Liver (tissue), 9 donors: ENCODE measurements around the gene RNF31. TPM values are rescaled to one million over a fixed set of nuclear protein-coding genes. Genes with fewer than 3 reads are reported as not detected.

ENCODE experiments used
- DNase-seq: peaks from one replicate; pipeline ENCODE4 v3.0.0-alpha.2; 2017; ENCODE audit warnings: low spot score
- H3K27ac ChIP-seq, 2 donors: one replicate each; pipeline ENCODE4 v1.7.0; 2013; ENCODE audit warnings: inconsistent platforms in 2 of 2, low read length in 2 of 2, control low read depth in 1 of 2, low read depth in 1 of 2, mild to moderate bottlenecking in 1 of 2
- H3K27me3 ChIP-seq, 4 donors: one replicate each; pipeline versions ENCODE4 v1.6.1 to v1.7.0; 2013; ENCODE audit warnings: low read length in 3 of 4, inconsistent platforms in 1 of 4, mild to moderate bottlenecking in 1 of 4, moderate library complexity in 1 of 4; ENCODE audit not compliant: control insufficient read depth in 4 of 4, insufficient read depth in 4 of 4
- H3K36me3 ChIP-seq, 4 donors: one replicate each; pipeline versions ENCODE4 v1.6.1 to v1.7.0; 2013; ENCODE audit warnings: low read length in 3 of 4, mild to moderate bottlenecking in 3 of 4, low read depth in 1 of 4, moderate library complexity in 1 of 4; ENCODE audit not compliant: control insufficient read depth in 4 of 4, insufficient read depth in 3 of 4
- H3K4me1 ChIP-seq, 4 donors: one replicate each; pipeline versions ENCODE4 v1.6.1 to v1.7.0; 2013; ENCODE audit warnings: low read length in 3 of 4, mild to moderate bottlenecking in 3 of 4, moderate library complexity in 1 of 4; ENCODE audit not compliant: control insufficient read depth in 4 of 4, insufficient read depth in 4 of 4
- H3K4me3 ChIP-seq, 3 donors: one replicate each; pipeline versions ENCODE4 v1.6.1 to v1.7.0; 2013; ENCODE audit warnings: low read length in 3 of 3, control low read depth in 1 of 3, low read depth in 1 of 3, mild to moderate bottlenecking in 1 of 3
- H3K9ac ChIP-seq, 2 donors: one replicate each; pipeline ENCODE4 v1.7.0; 2013; ENCODE audit warnings: low read length in 2 of 2, mild to moderate bottlenecking in 2 of 2, moderate library complexity in 2 of 2, control low read depth in 1 of 2, low read depth in 1 of 2
- H3K9me3 ChIP-seq, 4 donors: one replicate each; pipeline versions ENCODE4 v1.6.1 to v1.7.0; 2013; ENCODE audit warnings: low read length in 3 of 4; ENCODE audit not compliant: control insufficient read depth in 4 of 4
- ATF3 ChIP-seq: IDR thresholded peaks from 2 replicates; pipeline ENCODE4 v1.6.1; 2016; ENCODE audit warnings: antibody characterized with exemption
- CTCF ChIP-seq: fragments of 150-350 bp; IDR thresholded peaks from 2 replicates; pipeline ENCODE4 v1.5.1; 2017; ENCODE audit warnings: improper control_type of control experiment, low read depth, low read length; ENCODE audit not compliant: missing input control
- EGR1 ChIP-seq, 2 donors: IDR thresholded peaks; 2 replicates each; pipeline ENCODE4 v1.6.1; 2016 to 2018; ENCODE audit warnings: antibody characterized with exemption in 2 of 2, low read depth in 2 of 2
- FOXA2 ChIP-seq: IDR thresholded peaks from 2 replicates; pipeline ENCODE4 v1.6.1; 2016; ENCODE audit warnings: antibody characterized with exemption
- GABPA ChIP-seq, 2 donors: IDR thresholded peaks in 1 of 2; conservative IDR thresholded peaks in 1 of 2; 2 replicates each; pipeline ENCODE4 v1.6.1; 2016; ENCODE audit warnings: antibody characterized with exemption in 2 of 2, mild to moderate bottlenecking in 1 of 2, moderate library complexity in 1 of 2
- HNF4A ChIP-seq, 2 donors: conservative IDR thresholded peaks; 2 replicates each; pipeline ENCODE4 v1.6.1; 2016; ENCODE audit warnings: antibody characterized with exemption in 2 of 2, mild to moderate bottlenecking in 2 of 2
- HNF4G ChIP-seq: IDR thresholded peaks from 2 replicates; pipeline ENCODE4 v1.6.1; 2016; ENCODE audit warnings: antibody characterized with exemption
- MAX ChIP-seq: IDR thresholded peaks from 2 replicates; pipeline ENCODE4 v1.6.1; 2016; ENCODE audit warnings: antibody characterized with exemption
- NR2F2 ChIP-seq: IDR thresholded peaks from 2 replicates; pipeline ENCODE4 v1.6.1; 2016; ENCODE audit warnings: antibody characterized with exemption
- RAD21 ChIP-seq, 2 donors: IDR thresholded peaks; 2 replicates each; pipeline ENCODE4 v1.6.1; 2016; ENCODE audit warnings: antibody characterized with exemption in 2 of 2, mild to moderate bottlenecking in 2 of 2
- REST ChIP-seq: IDR thresholded peaks from 2 replicates; pipeline ENCODE4 v1.6.1; 2016; ENCODE audit warnings: antibody characterized with exemption, mild to moderate bottlenecking
- SP1 ChIP-seq: IDR thresholded peaks from 2 replicates; pipeline ENCODE4 v1.6.1; 2018; ENCODE audit warnings: antibody characterized with exemption, mild to moderate bottlenecking
- TAF1 ChIP-seq: conservative IDR thresholded peaks from 2 replicates; pipeline ENCODE4 v1.6.1; 2016; ENCODE audit warnings: antibody characterized with exemption, mild to moderate bottlenecking
- ZBTB33 ChIP-seq: IDR thresholded peaks from 2 replicates; pipeline ENCODE4 v1.6.1; 2016; ENCODE audit warnings: antibody characterized with exemption
- WGBS: extraction: QIAGEN DNeasy Blood & Tissue Kit; methylation state at CpG from one replicate; pipeline ENCODE4 v1.1.7; 2013; 5-methylcytosine and 5-hydroxymethylcytosine counted together
- polyA plus RNA-seq, 2 donors: library from polyadenylated mRNA; stranded (reverse) in 1 of 2; unstranded in 1 of 2; fragments of 200-250 nt in 1 of 2; fragments of >200 nt in 1 of 2; fragmentation: Nextera tagmentation in 1 of 2; extraction: Ambion mirVana in 1 of 2; gene quantifications; one replicate each; pipeline versions ENCODE4 v1.2.1 to v1.2.3, GENCODE V29; 2013 to 2015
- total RNA-seq, 2 donors: library from RNA; depleted of rRNA; stranded (reverse); fragments of >200 nt; gene quantifications; one replicate each; pipeline ENCODE4 v1.2.3, GENCODE V29; 2014
- donor health status: healthy.
- donor health status: healthy.
- donor health status: healthy.
- donor health status: healthy.
- donor health status: healthy.

Gene RNF31
- total and polyA plus RNA-seq, 4 donors, result 16.3 to 36.0 (median 20.9) TPM

- TF ChIP-seq ATF3 (no peak), SP1 (no peak), EGR1 (IDR thresholded peaks at IDR 0.05; ENCODE audit: low read depth in 2 of 2) (no peak), TAF1 (no peak)
These were observed 2.8 kb downstream of the RNF31 start (continued) for GRCh38 chr14:24150061-24150460.

- no peaks in the 10 kb centered on the region for H3K27me3 ChIP-seq
- H3K9ac ChIP-seq, result no peak overlapping the region
- no peaks in the 10 kb centered on the region for H3K9me3 ChIP-seq
- DNase-seq, result no peak
- WGBS, result 94% methylated on average over 9 of the region's 9 CpGs
- TF ChIP-seq SP1, result no peak
- no peak for TF ChIP-seq HNF4A (conservative IDR thresholded peaks at IDR 0.05)
- no peak for TF ChIP-seq RAD21 (IDR thresholded peaks at IDR 0.05)
- no peak for TF ChIP-seq FOXA2
- no peak for TF ChIP-seq ZBTB33
- no peak for TF ChIP-seq CTCF
- TF ChIP-seq NR2F2, result no peak
- no peak for TF ChIP-seq EGR1 (IDR thresholded peaks at IDR 0.05; ENCODE audit: low read depth in 2 of 2)
- peaks cover 6 to 45% (median 40%) of the 10 kb centered on the region in 4 donors for H3K36me3 ChIP-seq
- no peak overlapping the region for H3K27ac ChIP-seq
- peaks cover 3 to 23% (median 16%) of the 10 kb centered on the region in 4 donors for H3K4me1 ChIP-seq
- no peak overlapping the region for H3K4me3 ChIP-seq
These were observed 3.3 kb downstream of the RNF31 start for GRCh38 chr14:24150567-24150966.

GRCh38 chr14:24150993-24151392, 3.7 kb downstream of the RNF31 start:
- WGBS, result 91% methylated on average over 9 of the region's 9 CpGs
- no peak overlapping the region for H3K9ac ChIP-seq
- no peak for DNase-seq
- no peak overlapping the region for H3K27ac ChIP-seq
- H3K4me3 ChIP-seq, result no peak overlapping the region
- H3K4me1 ChIP-seq, result peaks cover 3 to 19% (median 12%) of the 10 kb centered on the region in 4 donors
- no peaks in the 10 kb centered on the region for H3K9me3 ChIP-seq
- no peaks in the 10 kb centered on the region for H3K27me3 ChIP-seq
- H3K36me3 ChIP-seq, result peaks cover 6 to 49% (median 44%) of the 10 kb centered on the region in 4 donors
- TF ChIP-seq CTCF (no peak), EGR1 (IDR thresholded peaks at IDR 0.05; ENCODE audit: low read depth in 2 of 2) (no peak), NR2F2 (no peak), GABPA (IDR thresholded peaks at IDR 0.05 in 1 of 2, conservative IDR thresholded peaks at IDR 0.05 in 1 of 2) (no peak), HNF4A (conservative IDR thresholded peaks at IDR 0.05) (no peak), MAX (no peak), ZBTB33 (no peak), FOXA2 (no peak), HNF4G (no peak), REST (no peak), TAF1 (no peak)
